K562 (cell line): ENCODE measurements around the gene PAX8. TPM values are rescaled to one million over a fixed set of nuclear protein-coding genes. Genes with fewer than 3 reads are reported as not detected.

Experiments
- E2F8 ChIP-seq: fragments of 450-650 bp; IDR thresholded peaks from 2 replicates; pipeline ENCODE4 v1.7.1; 2018; ENCODE audit warnings: mild to moderate bottlenecking, low read depth; ENCODE audit not compliant: partially characterized antibody
- REST ChIP-seq, 2 experiments: fragments of 450-650 bp; formaldehyde crosslinking in 1 of 2; IDR thresholded peaks; 2 replicates each; pipeline versions ENCODE4 v1.4.0 to v1.6.1; 2014 to 2020; ENCODE audit warnings: mild to moderate bottlenecking in 2 of 2, borderline replicate concordance in 1 of 2, low read depth in 1 of 2
- SMARCB1 ChIP-seq: IDR thresholded peaks from 2 replicates; pipeline ENCODE4 v1.6.1; 2011; ENCODE audit warnings: improper control_type of control experiment, low read depth; ENCODE audit not compliant: insufficient read length
- TCF15 ChIP-seq: fragments of 250-450 bp; sonication (Bioruptor Pico); IDR thresholded peaks from 2 replicates; pipeline ENCODE4 v1.8.0; 2022; ENCODE audit warnings: moderate library complexity, mild to moderate bottlenecking, inconsistent platforms
- ZBTB5 ChIP-seq: fragments of 450-650 bp; IDR thresholded peaks from 2 replicates; pipeline ENCODE4 v1.6.1; 2017; ENCODE audit warnings: antibody characterized with exemption
- ZNF280B ChIP-seq: fragments of 250-450 bp; sonication (Bioruptor Pico); IDR thresholded peaks from 2 replicates; pipeline ENCODE4 v1.5.1; 2021; ENCODE audit warnings: mild to moderate bottlenecking
- ZNF830 ChIP-seq: fragments of 250-450 bp; sonication (Bioruptor Pico); IDR thresholded peaks from 2 replicates; pipeline ENCODE4 v1.5.0; 2021; ENCODE audit warnings: mild to moderate bottlenecking
- polyA plus RNA-seq, 8 experiments: library from polyadenylated mRNA; depleted of rRNA in 4 of 8; stranded (reverse) in 5 of 8; unstranded in 3 of 8; fragments of >200 nt; fragmentation: Nextera tagmentation in 2 of 8; fragmentation: Illumina TruSeq in 1 of 8; extraction: Ambion mirVana in 2 of 8; extraction: Trizol in 1 of 8; gene quantifications; 2 replicates each; pipeline versions ENCODE4 v1.2.1 to v1.2.3, GENCODE V29; 2011 to 2014; ENCODE audit warnings: inconsistent platforms in 1 of 8, missing spikeins in 1 of 8
- total RNA-seq, 7 experiments: library from RNA; depleted of rRNA in 6 of 7; stranded (reverse); fragments of >200 nt in 6 of 7; fragmentation: Illumina TruSeq in 2 of 7; extraction: Trizol in 2 of 7; gene quantifications; 2 replicates each; pipeline versions ENCODE4 v1.2.1 to v1.2.3, GENCODE V29; 2011 to 2021; ENCODE audit warnings: low replicate concordance in 1 of 7

Gene PAX8
- total and polyA plus RNA-seq, 9 of the 15 experiments (the other 6 are each of a cell fraction or from before 2014, with no cell fraction given): 0.13 to 2.1 (median 0.51) TPM

GRCh38 chr2:113240915-113241911 is 37.5 kb downstream of the PAX8 start (continued):
- no peak for TF ChIP-seq TCF15 (CRISPR knock-in tag)
- TF ChIP-seq ZNF830 (CRISPR knock-in tag): no peak
- TF ChIP-seq SMARCB1: no peak
- TF ChIP-seq E2F8: no peak
- TF ChIP-seq REST (IDR thresholded peaks at IDR 0.05; ENCODE audit: borderline replicate concordance): no peak
- no peak for TF ChIP-seq REST (CRISPR knock-in tag; IDR thresholded peaks at IDR 0.05; ENCODE audit: low read depth)
- TF ChIP-seq ZBTB5: no peak
- no peak for TF ChIP-seq ZNF280B (CRISPR knock-in tag)
